ENCODE data around the gene CAPN3.
"Not testable (repeated sequence)": the region's sequence is repeated elsewhere in the genome, so short reads cannot be mapped to it uniquely, and the experiment has no call there.

Gene CAPN3

DNA sequence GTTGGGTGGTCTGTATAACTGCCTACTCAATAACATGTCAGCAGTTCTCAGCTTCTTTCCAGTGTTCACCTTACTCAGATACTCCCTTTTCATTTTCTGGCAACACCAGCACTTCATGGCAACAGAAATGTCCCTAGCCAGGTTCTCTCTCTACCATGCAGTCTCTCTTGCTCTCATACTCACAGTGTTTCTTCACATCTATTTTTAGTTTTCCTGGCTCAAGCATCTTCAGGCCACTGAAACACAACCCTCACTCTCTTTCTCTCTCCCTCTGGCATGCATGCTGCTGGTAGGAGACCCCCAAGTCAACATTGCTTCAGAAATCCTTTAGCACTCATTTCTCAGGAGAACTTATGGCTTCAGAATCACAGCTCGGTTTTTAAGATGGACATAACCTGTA lies at the start of gene CAPN3:
CAPN3 (plus strand) TSS at position 253 of the 400 bp plus-strand sequence. CDS start 305 bp downstream, outside the sequence.
- no peak within 1 kb of the TSS for H3K27ac Mint-ChIP-seq
- H3K4me1 Mint-ChIP-seq, result peaks cover 4% of the 10 kb centered on the region
- CTCF ChIA-PET, result interaction anchor here (1.2 kb wide), 1 partner anchor 12 kb away, joined by 3 read pairs; no protein-coding TSS in a partner anchor
- no peaks in the 10 kb centered on the region for H3K9me3 Mint-ChIP-seq
- H3K27me3 Mint-ChIP-seq, result no peaks in the 10 kb centered on the region
- H3K4me3 Mint-ChIP-seq, result no peak within 1 kb of the TSS
- H3K36me3 Mint-ChIP-seq, result no peaks in the 10 kb centered on the region
- no peak for DNase-seq

GRCh38 chr15:42313463-42313862 lies 45.8 kb upstream of the CAPN3 start:
- H3K36me3 Mint-ChIP-seq, result peaks cover 21% of the 10 kb centered on the region
- H3K9me3 Mint-ChIP-seq, result no peaks in the 10 kb centered on the region
- no peaks in the 10 kb centered on the region for H3K27me3 Mint-ChIP-seq
- no peak overlapping the region for H3K4me3 Mint-ChIP-seq
- DNase-seq, result no peak
- H3K4me1 Mint-ChIP-seq, result no peaks in the 10 kb centered on the region
- H3K27ac Mint-ChIP-seq, result no peak overlapping the region
- CTCF ChIA-PET, result no interaction called here

DNA sequence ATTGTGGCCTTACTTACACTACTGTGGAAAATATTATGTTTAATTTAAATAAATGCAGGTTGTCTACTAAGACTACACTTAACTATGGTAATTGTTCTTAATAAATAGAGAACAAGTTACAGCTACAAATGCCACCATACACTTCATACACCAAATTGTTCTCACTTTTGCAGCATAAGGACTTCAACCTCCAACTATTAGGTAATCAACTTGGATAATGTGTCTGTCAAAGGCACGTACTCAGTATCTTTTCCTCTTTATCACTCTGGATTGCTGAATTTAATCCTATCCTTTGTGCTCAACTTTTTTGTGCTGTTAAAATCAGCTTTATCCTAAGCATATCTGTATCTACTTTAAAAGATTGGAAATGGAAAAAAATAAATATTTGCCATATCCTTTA lies 44.5 kb upstream of the CAPN3 start:
- Mint-ChIP-seq H3K27ac (no peak overlapping the region), H3K4me1 (no peaks in the 10 kb centered on the region), H3K4me3 (no peak overlapping the region), H3K36me3 (peaks cover 21% of the 10 kb centered on the region), H3K27me3 (no peaks in the 10 kb centered on the region), H3K9me3 (no peaks in the 10 kb centered on the region)
- no peak for DNase-seq
- CTCF ChIA-PET, result no interaction called here

DNA sequence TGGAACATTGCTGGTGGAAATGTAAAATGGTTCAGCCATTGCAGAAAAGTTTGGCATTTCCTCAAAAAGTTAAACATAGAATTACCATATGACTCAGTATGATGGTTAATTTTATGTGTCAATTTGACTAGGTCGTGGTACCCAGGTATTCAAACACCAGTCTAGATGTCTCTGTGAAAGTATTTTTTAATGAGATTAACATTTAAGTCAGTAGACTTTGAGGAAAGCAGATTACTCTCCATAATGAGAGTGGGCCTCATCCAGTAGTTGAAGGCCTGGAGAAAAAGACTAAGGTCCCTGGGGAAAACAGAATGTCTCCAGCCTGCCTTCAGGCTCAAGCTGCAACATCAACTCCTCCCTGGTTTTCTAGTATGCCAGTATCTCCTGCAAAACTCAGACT lies 43.8 kb upstream of the CAPN3 start:
- Mint-ChIP-seq H3K27ac (no peak overlapping the region), H3K36me3 (peaks cover 19% of the 10 kb centered on the region), H3K4me3 (no peak overlapping the region), H3K27me3 (no peaks in the 10 kb centered on the region), H3K4me1 (no peaks in the 10 kb centered on the region), H3K9me3 (no peaks in the 10 kb centered on the region)
- CTCF ChIA-PET, result no interaction called here
- no peak for DNase-seq

DNA sequence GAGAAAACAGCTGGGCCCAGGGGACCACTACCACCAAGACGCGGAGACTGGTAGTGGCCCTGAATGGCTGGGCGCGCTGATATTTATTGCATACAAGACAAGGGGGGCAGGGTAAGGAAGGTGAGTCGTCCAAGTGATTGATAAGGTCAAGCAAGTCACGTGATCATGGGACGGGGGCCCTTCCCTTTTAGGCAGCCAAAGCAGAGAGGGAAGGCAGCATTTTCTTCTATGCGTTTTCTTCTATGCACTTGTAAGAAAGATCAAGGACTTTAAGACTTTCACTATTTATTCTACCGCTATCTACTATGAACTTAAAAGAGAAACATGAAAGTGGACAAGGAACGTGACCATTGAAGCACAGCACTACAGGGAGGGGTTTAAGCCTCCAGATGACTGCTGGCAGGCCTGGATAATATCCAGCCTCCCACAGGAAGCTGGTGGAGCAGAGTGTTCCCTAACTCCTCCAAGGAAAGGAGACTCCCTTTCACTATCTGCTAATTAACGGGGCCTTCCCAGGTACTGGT lies 43.0 kb upstream of the CAPN3 start:
- CTCF ChIA-PET, H3K27ac Mint-ChIP-seq, H3K27me3 Mint-ChIP-seq, H3K4me3 Mint-ChIP-seq, H3K4me1 Mint-ChIP-seq, H3K9me3 Mint-ChIP-seq, DNase-seq: not testable (repeated sequence)
- peaks cover 13% of the 10 kb centered on the region for H3K36me3 Mint-ChIP-seq

GRCh38 chr15:42319206-42319605 lies 40.1 kb upstream of the CAPN3 start:
- Mint-ChIP-seq H3K27ac (no peak overlapping the region), H3K27me3 (no peaks in the 10 kb centered on the region), H3K36me3 (peaks cover 18% of the 10 kb centered on the region), H3K4me1 (no peaks in the 10 kb centered on the region), H3K9me3 (no peaks in the 10 kb centered on the region), H3K4me3 (no peak overlapping the region)
- CTCF ChIA-PET, result no interaction called here
- no peak for DNase-seq

DNA sequence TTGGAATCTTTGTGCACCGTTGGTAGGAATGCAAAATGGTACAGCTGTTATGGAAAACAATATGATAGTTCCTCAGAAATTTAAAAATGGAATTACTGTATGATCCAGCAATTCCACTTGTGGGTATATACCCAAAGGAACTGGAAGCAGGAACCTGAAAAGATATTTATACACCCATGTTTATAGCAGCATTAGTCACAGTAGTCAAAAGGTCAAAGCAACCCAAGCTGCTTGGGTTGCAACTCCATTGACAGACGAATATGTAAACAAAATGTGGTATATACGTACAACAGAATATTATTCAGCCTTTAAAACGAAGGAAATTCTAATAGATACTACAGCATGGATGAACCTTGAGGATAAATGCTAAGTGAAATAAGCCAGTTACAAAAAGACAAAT lies 35.0 kb upstream of the CAPN3 start:
- no peak for DNase-seq
- H3K27ac Mint-ChIP-seq, result no peak overlapping the region
- CTCF ChIA-PET, result interaction anchor here (0.5 kb wide), 1 partner anchor 514 kb away, joined by 3 read pairs; no protein-coding TSS in a partner anchor
- H3K27me3 Mint-ChIP-seq, result no peaks in the 10 kb centered on the region
- no peaks in the 10 kb centered on the region for H3K9me3 Mint-ChIP-seq
- no peaks in the 10 kb centered on the region for H3K4me1 Mint-ChIP-seq
- H3K36me3 Mint-ChIP-seq, result peaks cover 29% of the 10 kb centered on the region
- no peak overlapping the region for H3K4me3 Mint-ChIP-seq

- Mint-ChIP-seq H3K27ac (no peak overlapping the region), H3K4me1 (no peaks in the 10 kb centered on the region), H3K36me3 (peaks cover 14% of the 10 kb centered on the region), H3K9me3 (peaks cover 1% of the 10 kb centered on the region), H3K27me3 (no peaks in the 10 kb centered on the region), H3K4me3 (no peak overlapping the region)
- DNase-seq, result no peak
- CTCF ChIA-PET, result no interaction called here
These were observed 30.1 kb upstream of the CAPN3 start for GRCh38 chr15:42329161-42329560.

DNA sequence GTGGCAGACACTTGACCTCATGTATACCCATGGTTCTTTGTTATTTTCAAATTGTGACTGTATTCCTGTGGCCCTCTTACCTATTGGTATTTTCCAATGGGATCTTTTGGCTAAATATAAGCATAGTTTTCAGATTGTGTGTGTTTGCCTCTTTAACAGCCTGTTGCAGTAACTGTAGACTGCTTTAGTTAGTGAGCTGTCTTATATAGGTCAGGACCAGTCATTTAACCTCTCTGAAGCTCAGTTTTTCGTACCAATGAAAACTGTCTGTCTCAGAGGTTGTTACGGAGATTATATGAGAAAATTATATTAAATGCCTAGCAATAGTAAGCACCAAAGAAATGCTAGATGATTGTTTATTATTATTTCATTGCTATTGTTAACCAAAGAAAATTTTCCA lies 29.3 kb upstream of the CAPN3 start:
- CTCF ChIA-PET, result interaction anchor here (0.7 kb wide), 1 partner anchor 301 kb away, joined by 3 read pairs; no protein-coding TSS in a partner anchor
- DNase-seq, result no peak

DNA sequence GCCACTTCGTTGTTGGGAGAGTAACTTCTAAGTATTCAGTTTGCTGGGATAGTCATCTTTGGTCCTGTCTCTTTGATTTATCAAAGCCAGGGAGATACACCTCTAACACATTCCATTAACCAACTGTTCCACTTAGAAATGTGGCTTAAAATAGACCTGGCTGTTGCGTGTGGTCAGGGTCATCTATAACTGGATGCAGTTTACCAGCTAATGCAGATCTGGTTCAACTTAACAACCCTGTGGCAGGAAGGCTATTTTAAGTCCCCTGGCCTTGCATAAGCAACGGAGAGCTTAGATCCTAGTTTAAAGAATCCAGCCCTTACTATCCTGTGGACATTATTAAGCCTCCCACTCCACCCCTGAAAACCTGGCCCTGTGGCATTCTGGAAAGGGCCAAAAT lies 28.1 kb upstream of the CAPN3 start:
- H3K36me3 Mint-ChIP-seq, result peaks cover 23% of the 10 kb centered on the region
- CTCF ChIA-PET, result no interaction called here
- no peaks in the 10 kb centered on the region for H3K27me3 Mint-ChIP-seq
- no peaks in the 10 kb centered on the region for H3K4me1 Mint-ChIP-seq
- H3K9me3 Mint-ChIP-seq, result peaks cover 14% of the 10 kb centered on the region
- no peak overlapping the region for H3K4me3 Mint-ChIP-seq
- DNase-seq, result no peak
- no peak overlapping the region for H3K27ac Mint-ChIP-seq

More for the DNA sequence above, 29.3 kb upstream of the CAPN3 start:
- H3K9me3 Mint-ChIP-seq, result peaks cover 5% of the 10 kb centered on the region
- peaks cover 15% of the 10 kb centered on the region for H3K36me3 Mint-ChIP-seq
- no peak overlapping the region for H3K27ac Mint-ChIP-seq
- H3K4me3 Mint-ChIP-seq, result no peak overlapping the region
- H3K4me1 Mint-ChIP-seq, result no peaks in the 10 kb centered on the region
- no peaks in the 10 kb centered on the region for H3K27me3 Mint-ChIP-seq

DNA sequence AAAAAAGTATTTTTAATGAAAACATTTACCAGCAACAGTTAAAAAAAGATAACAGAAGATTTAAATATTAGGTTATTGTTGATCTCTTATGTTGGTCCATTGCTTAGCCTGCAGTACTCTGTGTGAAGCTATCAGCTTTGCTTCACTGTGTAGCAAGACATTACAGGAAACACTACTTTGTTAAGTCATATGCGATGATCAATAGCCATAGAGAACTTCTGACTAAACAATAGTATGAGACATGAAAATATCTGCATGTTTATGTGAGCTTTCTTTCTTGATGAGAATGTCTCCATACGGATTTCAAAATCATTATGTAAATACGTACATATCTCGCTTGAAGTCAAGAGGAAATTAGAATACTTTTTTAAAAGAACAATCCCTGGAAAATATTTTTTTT lies 27.0 kb upstream of the CAPN3 start:
- no peaks in the 10 kb centered on the region for H3K4me1 Mint-ChIP-seq
- no peak overlapping the region for H3K4me3 Mint-ChIP-seq
- DNase-seq, result no peak
- CTCF ChIA-PET, result interaction anchor here (0.8 kb wide), 1 partner anchor 93 kb away, joined by 3 read pairs; no protein-coding TSS in a partner anchor
- H3K36me3 Mint-ChIP-seq, result peaks cover 23% of the 10 kb centered on the region
- no peak overlapping the region for H3K27ac Mint-ChIP-seq
- peaks cover 18% of the 10 kb centered on the region for H3K9me3 Mint-ChIP-seq
- H3K27me3 Mint-ChIP-seq, result no peaks in the 10 kb centered on the region

DNA sequence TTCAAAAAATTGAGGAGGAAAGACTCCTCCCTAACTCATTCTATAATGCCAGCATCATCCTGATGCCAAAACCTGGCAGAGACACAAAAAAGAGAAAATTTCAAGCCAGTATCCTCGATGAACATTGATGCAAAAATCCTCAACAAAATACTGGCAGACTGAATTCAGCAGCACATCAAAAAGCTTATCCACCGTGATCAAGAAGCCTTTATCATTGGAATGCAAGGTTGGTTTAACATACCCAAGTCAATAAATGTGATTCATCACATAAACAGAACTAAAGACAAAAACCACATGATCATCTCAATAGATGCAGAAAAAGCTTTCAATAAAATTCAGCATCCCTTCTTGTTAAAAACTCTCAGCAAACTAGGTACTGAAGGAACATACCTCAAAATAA lies 24.2 kb upstream of the CAPN3 start:
- Mint-ChIP-seq H3K4me1 (no peaks in the 10 kb centered on the region), H3K9me3 (peaks cover 18% of the 10 kb centered on the region), H3K27me3 (no peaks in the 10 kb centered on the region), H3K27ac (no peak overlapping the region), H3K4me3 (no peak overlapping the region), H3K36me3 (peaks cover 17% of the 10 kb centered on the region)
- no peak for DNase-seq
- CTCF ChIA-PET, result no interaction called here

- Mint-ChIP-seq H3K36me3 (peaks cover 17% of the 10 kb centered on the region), H3K9me3 (peaks cover 18% of the 10 kb centered on the region)
- H3K27ac Mint-ChIP-seq, H3K27me3 Mint-ChIP-seq, H3K4me1 Mint-ChIP-seq, CTCF ChIA-PET, DNase-seq, H3K4me3 Mint-ChIP-seq: not testable (repeated sequence)
These were observed 22.7 kb upstream of the CAPN3 start for GRCh38 chr15:42336650-42337049.

DNA sequence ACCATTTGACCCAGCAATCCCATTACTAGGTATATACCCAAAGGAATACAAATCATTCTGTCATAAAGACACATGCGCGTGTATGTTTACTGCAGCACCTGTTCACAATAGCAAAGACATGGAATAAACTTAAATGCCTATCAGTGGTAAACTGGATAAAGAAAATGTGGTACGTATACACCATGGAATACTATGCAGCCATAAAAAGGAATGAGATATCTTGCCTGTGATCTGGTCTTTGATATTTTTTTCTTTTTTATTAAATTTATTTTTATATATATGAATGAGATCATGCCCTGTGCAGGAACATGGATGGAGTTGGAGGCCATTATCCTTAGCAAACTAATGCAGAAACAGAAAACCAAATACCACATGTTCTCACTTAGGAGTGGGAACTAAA lies 22.2 kb upstream of the CAPN3 start:
- Mint-ChIP-seq H3K9me3 (peaks cover 18% of the 10 kb centered on the region), H3K36me3 (peaks cover 17% of the 10 kb centered on the region)
- H3K4me1 Mint-ChIP-seq, CTCF ChIA-PET, H3K4me3 Mint-ChIP-seq, H3K27me3 Mint-ChIP-seq, DNase-seq, H3K27ac Mint-ChIP-seq: not testable (repeated sequence)

GRCh38 chr15:42338500-42338899 lies 20.8 kb upstream of the CAPN3 start:
- H3K27ac Mint-ChIP-seq, result no peak overlapping the region
- H3K4me1 Mint-ChIP-seq, result no peaks in the 10 kb centered on the region
- H3K9me3 Mint-ChIP-seq, result peaks cover 17% of the 10 kb centered on the region
- no peak for DNase-seq
- H3K36me3 Mint-ChIP-seq, result peaks cover 23% of the 10 kb centered on the region
- no peaks in the 10 kb centered on the region for H3K27me3 Mint-ChIP-seq
- no peak overlapping the region for H3K4me3 Mint-ChIP-seq
- CTCF ChIA-PET, result no interaction called here
